BJ (cell line): ENCODE measurements around the gene NOSIP. TPM values are rescaled to one million over a fixed set of nuclear protein-coding genes. Genes with fewer than 3 reads are reported as not detected.

ENCODE experiments used
- CTCF ChIA-PET: fragments of 350-600 bp; formaldehyde crosslinking; extraction: SDS; loops from one replicate; lab custom pipeline; 2021; ENCODE audit warnings: antibody characterized with exemption, inconsistent platforms; lab: Yijun Ruan, JAX
- POLR2A ChIA-PET: fragments of 300-600 bp; sonication (Branson Sonifier 250); formaldehyde crosslinking; extraction: SDS; loops from one replicate; lab custom pipeline; 2021; ENCODE audit warnings: antibody characterized with exemption; lab: Charles Lee
- DNase-seq: peaks from one replicate; pipeline ENCODE4 v3.0.0-alpha.2; 2011; ENCODE audit warnings: low read depth
- H3K27me3 ChIP-seq: 2 replicates; pipeline ENCODE4 v1.6.0; 2011; ENCODE audit warnings: low read length; ENCODE audit not compliant: control insufficient read depth, insufficient read depth
- H3K36me3 ChIP-seq: 2 replicates; pipeline ENCODE4 v1.5.1; 2011; ENCODE audit warnings: low read length; ENCODE audit not compliant: control insufficient read depth, insufficient read depth
- H3K4me3 ChIP-seq: 2 replicates; pipeline ENCODE4 v1.5.1; 2011; ENCODE audit warnings: low read depth, mild to moderate bottlenecking, control low read depth, low read length
- polyA plus RNA-seq: library from polyadenylated mRNA; depleted of rRNA; stranded (reverse); fragments of >200 nt; gene quantifications from 2 replicates; pipeline ENCODE4 v1.2.3, GENCODE V29; 2011
- TF ChIP-seq, protein P1 (sequence below): IDR thresholded peaks from 2 replicates; pipeline ENCODE4 v1.5.1; 2011; ENCODE audit warnings: low read depth, mild to moderate bottlenecking, control low read depth, inconsistent platforms, low read length, moderate library complexity; ENCODE audit not compliant: insufficient read depth

The NOSIP gene
- polyA plus RNA-seq, 1 experiment, result 87.6 TPM

GRCh38 chr19:49609499-49610092 lies 29.2 kb upstream of the NOSIP start:
- no peak overlapping the region for H3K4me3 ChIP-seq
- ChIA-PET POLR2A (no interaction called here), CTCF (no interaction called here)
- TF ChIP-seq, protein P1, sequence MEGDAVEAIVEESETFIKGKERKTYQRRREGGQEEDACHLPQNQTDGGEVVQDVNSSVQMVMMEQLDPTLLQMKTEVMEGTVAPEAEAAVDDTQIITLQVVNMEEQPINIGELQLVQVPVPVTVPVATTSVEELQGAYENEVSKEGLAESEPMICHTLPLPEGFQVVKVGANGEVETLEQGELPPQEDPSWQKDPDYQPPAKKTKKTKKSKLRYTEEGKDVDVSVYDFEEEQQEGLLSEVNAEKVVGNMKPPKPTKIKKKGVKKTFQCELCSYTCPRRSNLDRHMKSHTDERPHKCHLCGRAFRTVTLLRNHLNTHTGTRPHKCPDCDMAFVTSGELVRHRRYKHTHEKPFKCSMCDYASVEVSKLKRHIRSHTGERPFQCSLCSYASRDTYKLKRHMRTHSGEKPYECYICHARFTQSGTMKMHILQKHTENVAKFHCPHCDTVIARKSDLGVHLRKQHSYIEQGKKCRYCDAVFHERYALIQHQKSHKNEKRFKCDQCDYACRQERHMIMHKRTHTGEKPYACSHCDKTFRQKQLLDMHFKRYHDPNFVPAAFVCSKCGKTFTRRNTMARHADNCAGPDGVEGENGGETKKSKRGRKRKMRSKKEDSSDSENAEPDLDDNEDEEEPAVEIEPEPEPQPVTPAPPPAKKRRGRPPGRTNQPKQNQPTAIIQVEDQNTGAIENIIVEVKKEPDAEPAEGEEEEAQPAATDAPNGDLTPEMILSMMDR, result no peak
- H3K27me3 ChIP-seq, result no peaks in the 10 kb centered on the region
- DNase-seq, result no peak
- H3K36me3 ChIP-seq, result peaks cover 19% of the 10 kb centered on the region

DNA sequence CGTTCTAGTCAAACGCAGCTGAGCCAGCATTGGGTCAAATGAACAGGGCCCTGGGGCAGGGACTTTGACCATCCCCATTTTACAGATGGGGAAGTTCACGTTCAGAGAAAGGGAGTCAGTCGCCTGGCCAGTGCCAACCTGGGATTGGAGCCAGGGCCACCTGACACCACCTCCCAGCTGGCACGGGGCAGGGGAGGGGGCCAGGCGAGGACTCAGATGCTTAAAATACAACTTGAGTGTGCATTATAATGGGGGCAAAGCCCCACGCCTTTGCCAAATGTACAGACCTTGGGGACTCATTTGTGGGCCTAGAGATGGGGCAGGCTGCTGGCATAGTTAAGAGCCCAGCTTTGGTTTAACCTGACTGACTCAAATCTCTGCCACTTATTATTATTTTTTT lies 25.2 kb upstream of the NOSIP start:
- TF ChIP-seq, protein P1, result no peak
- no peaks in the 10 kb centered on the region for H3K27me3 ChIP-seq
- H3K4me3 ChIP-seq, result no peak overlapping the region
- H3K36me3 ChIP-seq, result peaks cover 27% of the 10 kb centered on the region
- ChIA-PET CTCF (no interaction called here), POLR2A (no interaction called here)
- DNase-seq, result no peak

GRCh38 chr19:49602806-49603205 lies 22.4 kb upstream of the NOSIP start:
- no peaks in the 10 kb centered on the region for H3K27me3 ChIP-seq
- ChIA-PET CTCF (interaction anchor here (0.6 kb wide), 1 partner anchor 21 kb away, joined by 3 read pairs; no protein-coding TSS in a partner anchor), POLR2A (no interaction called here)
- H3K4me3 ChIP-seq, result no peak overlapping the region
- TF ChIP-seq, protein P1, result no peak
- DNase-seq, result no peak
- H3K36me3 ChIP-seq, result peaks cover 21% of the 10 kb centered on the region

- no peak for DNase-seq
- H3K36me3 ChIP-seq, result peaks cover 24% of the 10 kb centered on the region
- TF ChIP-seq, protein P1, result no peak
- ChIA-PET CTCF (no interaction called here), POLR2A (no interaction called here)
- no peaks in the 10 kb centered on the region for H3K27me3 ChIP-seq
- H3K4me3 ChIP-seq, result no peak overlapping the region
Measured at GRCh38 chr19:49601482-49602038, 21.2 kb upstream of the NOSIP start.

GRCh38 chr19:49599378-49600295 lies 19.3 kb upstream of the NOSIP start:
- no peak for DNase-seq
- POLR2A ChIA-PET, result no interaction called here
- TF ChIP-seq, protein P1, result no peak
- CTCF ChIA-PET, result no interaction called here
- Histone ChIP-seq H3K27me3 (no peaks in the 10 kb centered on the region), H3K36me3 (peaks cover 27% of the 10 kb centered on the region), H3K4me3 (no peak overlapping the region)
